ENCODE data around the gene EML4. TPM values are rescaled to one million over a fixed set of nuclear protein-coding genes. Genes with fewer than 3 reads are reported as not detected.
"Not testable (repeated sequence)": the region's sequence is repeated elsewhere in the genome, so short reads cannot be mapped to it uniquely, and the experiment has no call there.

The EML4 gene
- total RNA-seq, 4 donors from 2014 or later: 3.0 to 5.0 (median 4.6) TPM

DNA sequence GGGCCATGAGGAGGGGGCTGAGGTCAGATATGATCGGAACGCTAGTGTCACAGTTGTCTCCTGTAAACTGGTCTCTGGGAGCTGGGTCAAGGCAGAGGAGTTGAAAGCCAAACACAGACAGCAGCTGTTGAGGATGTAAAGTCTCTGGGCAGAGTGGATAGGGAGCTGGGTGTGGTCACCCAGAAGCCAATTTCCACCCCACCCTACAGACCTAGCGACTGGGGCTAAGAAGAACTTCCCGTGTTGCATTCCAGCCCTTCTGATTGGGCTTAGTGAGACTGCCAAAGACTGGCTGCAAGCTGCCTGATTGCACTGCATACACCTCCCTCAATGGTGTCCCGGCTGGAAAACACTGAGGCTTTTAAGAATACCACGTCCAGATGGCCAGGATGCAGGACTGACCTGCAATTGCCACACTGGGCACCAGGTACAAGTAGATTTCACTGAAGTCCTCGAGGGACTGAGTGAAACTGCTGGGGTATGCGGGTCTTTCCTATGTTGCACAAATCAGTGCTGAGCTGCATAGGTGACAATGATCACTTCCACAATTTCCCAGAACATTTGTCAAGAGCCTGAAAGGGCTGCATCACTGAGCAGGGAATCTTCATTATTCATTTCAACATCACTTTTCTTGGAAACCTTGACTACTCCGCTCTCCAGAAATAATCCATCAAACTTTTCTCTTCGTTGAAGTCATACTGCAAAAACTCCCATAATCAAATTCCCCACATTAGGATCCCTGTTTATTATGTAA, 43.1 kb upstream of the EML4 start:
- Histone ChIP-seq H3K4me3 (no peak overlapping the region), H3K9me3 (no peaks in the 10 kb centered on the region), H3K27me3 (peaks cover 0 to 7% (median 6%) of the 10 kb centered on the region in 3 donors), H3K36me3 (no peaks in the 10 kb centered on the region), H3K27ac (no peak overlapping the region), H3K4me1 (peaks cover 0 to 6% of the 10 kb centered on the region in 2 donors)
- intact Hi-C loops (cut with DNase I; ENCODE audit: low total_unique reads): no loop called here
- TF ChIP-seq, protein P1, sequence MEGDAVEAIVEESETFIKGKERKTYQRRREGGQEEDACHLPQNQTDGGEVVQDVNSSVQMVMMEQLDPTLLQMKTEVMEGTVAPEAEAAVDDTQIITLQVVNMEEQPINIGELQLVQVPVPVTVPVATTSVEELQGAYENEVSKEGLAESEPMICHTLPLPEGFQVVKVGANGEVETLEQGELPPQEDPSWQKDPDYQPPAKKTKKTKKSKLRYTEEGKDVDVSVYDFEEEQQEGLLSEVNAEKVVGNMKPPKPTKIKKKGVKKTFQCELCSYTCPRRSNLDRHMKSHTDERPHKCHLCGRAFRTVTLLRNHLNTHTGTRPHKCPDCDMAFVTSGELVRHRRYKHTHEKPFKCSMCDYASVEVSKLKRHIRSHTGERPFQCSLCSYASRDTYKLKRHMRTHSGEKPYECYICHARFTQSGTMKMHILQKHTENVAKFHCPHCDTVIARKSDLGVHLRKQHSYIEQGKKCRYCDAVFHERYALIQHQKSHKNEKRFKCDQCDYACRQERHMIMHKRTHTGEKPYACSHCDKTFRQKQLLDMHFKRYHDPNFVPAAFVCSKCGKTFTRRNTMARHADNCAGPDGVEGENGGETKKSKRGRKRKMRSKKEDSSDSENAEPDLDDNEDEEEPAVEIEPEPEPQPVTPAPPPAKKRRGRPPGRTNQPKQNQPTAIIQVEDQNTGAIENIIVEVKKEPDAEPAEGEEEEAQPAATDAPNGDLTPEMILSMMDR (IDR thresholded peaks at IDR 0.05 in 4 of 5, conservative IDR thresholded peaks at IDR 0.05 in 1 of 5): no peak
- TF ChIP-seq POLR2A (IDR thresholded peaks at IDR 0.05): no peak
- ATAC-seq (no peak), DNase-seq (no peak)
- in situ Hi-C loops (cut with MboI; ENCODE audit: low sequenced_read_pairs in 4 of 4): no loop called here

DNA sequence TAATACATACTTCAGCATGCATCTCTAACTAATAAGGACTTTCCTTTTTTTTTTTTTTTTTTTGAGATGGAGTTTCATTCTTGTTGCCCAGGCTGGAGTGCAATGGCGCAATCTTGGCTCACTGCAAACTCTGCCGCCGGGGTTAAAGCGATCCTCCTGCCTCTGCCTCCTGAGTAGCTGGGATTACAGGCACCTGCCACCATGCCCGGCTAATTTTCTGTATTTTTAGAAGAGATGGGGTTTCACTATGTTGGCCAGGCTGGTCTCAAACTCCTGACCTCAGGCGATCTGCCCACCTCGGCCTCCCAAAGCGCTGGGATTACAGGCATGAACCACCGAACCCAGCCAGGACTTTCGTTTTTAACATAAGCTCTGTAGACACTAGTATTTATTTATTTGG, 42.3 kb upstream of the EML4 start:
- H3K4me3 ChIP-seq; intact Hi-C loops (cut with DNase I; ENCODE audit: low total_unique reads); H3K27ac ChIP-seq; H3K27me3 ChIP-seq; H3K36me3 ChIP-seq; ATAC-seq; H3K9me3 ChIP-seq; H3K4me1 ChIP-seq; DNase-seq; in situ Hi-C loops (cut with MboI; ENCODE audit: low sequenced_read_pairs in 4 of 4): not testable (repeated sequence)

DNA sequence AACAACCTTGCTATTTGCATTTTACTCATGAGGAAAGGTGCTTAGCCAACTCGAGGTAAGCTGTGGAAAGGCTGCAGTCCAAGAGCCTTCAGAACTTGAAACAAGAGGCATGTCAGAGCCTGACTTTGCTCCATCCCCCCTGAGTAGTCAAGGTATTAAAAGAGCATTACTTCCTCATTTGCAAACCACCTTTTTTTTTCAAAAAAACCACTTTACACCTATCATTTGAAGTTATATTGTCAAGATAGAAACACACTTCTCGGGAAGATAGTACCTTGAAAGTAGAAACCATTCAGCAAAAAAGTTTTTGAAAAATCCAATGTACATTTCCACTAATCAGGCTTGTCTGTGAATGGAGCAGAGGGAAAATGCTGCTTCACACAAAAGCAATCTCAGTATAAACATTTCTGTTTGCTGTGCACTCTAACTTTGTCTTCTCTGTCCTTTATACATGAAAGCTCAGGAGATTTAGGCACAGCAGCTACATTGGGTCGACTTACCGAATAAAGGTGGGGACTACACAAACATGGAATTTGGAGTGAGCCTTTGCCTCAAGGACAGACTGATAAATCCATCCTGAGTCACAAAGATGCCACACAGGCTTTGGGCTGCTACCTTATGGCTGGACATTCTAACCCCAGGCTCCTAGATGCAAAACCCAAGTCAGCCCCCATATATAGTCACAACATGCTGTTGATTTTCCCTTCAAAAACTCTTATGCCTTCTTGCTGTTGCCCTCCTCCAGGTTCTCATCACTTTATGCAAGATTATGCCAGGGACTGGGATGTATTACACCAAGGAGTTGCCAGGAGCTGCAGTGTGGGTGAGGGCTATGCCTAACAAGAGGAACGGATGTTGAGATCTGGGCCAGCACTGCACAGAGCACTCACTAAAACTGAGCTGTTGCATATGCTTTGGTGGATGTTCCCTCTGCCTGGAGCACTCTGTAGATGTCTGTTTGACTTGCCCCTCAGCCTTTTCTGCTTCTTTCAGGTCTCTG, 41.4 kb upstream of the EML4 start:
- TF ChIP-seq, protein P1 (IDR thresholded peaks at IDR 0.05 in 4 of 5, conservative IDR thresholded peaks at IDR 0.05 in 1 of 5): no peak
- no peak for TF ChIP-seq POLR2A (IDR thresholded peaks at IDR 0.05)
- in situ Hi-C loops (cut with MboI; ENCODE audit: low sequenced_read_pairs in 4 of 4) (no loop called here), intact Hi-C loops (cut with DNase I; ENCODE audit: low total_unique reads) (no loop called here)
- Histone ChIP-seq H3K4me3 (no peak overlapping the region), H3K4me1 (peaks cover 4 to 10% of the 10 kb centered on the region in 2 donors), H3K27me3 (peaks cover 0 to 7% (median 6%) of the 10 kb centered on the region in 3 donors), H3K36me3 (no peaks in the 10 kb centered on the region), H3K27ac (no peak overlapping the region), H3K9me3 (no peaks in the 10 kb centered on the region)
- ATAC-seq: no peak
- DNase-seq: no peak

DNA sequence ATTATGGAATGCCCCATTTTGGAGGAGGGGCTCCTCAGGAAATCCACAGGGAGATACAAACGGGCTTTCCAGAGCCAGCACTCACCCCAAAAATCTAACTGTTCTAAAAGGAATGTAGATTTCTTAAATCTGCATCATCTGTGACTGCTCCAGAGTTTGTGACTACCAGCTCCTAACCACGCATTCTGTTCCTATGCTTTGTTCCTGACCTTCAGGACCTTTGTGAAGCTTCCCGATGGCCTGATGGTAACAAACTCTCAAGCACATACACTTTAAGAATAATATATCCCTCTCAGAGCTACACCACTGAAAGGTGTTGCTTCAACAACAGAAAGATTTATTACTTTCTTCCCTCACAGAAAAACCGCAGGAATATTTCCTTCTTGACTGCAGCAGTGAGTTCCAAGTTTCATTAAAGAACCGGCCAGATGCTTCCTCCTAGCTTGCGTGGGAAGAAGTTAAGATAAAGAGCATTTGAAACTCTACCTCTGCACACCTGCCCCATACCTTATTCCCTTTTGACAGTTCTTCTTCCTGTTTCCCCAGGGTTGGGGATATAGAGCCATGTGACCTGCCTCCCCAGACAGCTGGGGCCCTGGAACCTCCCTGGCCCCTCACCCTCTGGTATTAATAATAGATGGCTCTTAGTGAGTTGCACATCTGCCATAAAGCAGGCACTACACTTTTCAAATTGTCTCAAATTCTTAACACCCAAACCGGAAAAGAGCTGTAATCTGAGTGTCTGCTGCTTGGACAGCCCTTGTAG, 40.2 kb upstream of the EML4 start:
- H3K4me1 ChIP-seq: peaks cover 10 to 19% of the 10 kb centered on the region in 2 donors
- H3K27me3 ChIP-seq: peaks cover 0 to 7% (median 6%) of the 10 kb centered on the region in 3 donors
- H3K36me3 ChIP-seq: no peaks in the 10 kb centered on the region
- TF ChIP-seq, protein P1 (IDR thresholded peaks at IDR 0.05 in 4 of 5, conservative IDR thresholded peaks at IDR 0.05 in 1 of 5): no peak
- ATAC-seq (no peak), DNase-seq (no peak)
- H3K9me3 ChIP-seq: no peaks in the 10 kb centered on the region
- H3K4me3 ChIP-seq: no peak overlapping the region
- intact Hi-C loops (cut with DNase I; ENCODE audit: low total_unique reads): no loop called here
- no peak overlapping the region for H3K27ac ChIP-seq
- in situ Hi-C loops (cut with MboI; ENCODE audit: low sequenced_read_pairs in 4 of 4): no loop called here

All from gastrocnemius medialis (tissue), 4 donors.